ENCODE measurements around the gene LARP1.

DNA sequence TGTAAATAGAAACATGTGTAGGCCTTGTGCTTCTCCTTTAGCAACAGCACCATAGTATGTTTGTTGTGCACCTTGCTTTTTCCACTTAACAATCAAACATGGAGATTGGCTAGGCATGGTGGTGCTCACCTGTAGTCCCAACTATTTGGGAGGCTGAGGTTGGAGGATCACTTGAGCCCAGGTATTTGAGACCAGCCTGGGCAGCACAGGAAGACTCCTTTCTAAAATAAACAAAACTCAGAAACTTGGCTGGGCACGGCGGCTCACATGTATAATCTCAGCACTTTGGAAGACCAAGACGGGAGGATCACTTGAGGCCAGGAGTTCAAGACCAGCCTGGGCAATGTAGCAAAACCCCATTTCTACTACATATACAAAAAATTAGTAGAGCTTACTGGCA is 96.2 kb downstream of the LARP1 start:
- TF ChIP-seq, protein P1, sequence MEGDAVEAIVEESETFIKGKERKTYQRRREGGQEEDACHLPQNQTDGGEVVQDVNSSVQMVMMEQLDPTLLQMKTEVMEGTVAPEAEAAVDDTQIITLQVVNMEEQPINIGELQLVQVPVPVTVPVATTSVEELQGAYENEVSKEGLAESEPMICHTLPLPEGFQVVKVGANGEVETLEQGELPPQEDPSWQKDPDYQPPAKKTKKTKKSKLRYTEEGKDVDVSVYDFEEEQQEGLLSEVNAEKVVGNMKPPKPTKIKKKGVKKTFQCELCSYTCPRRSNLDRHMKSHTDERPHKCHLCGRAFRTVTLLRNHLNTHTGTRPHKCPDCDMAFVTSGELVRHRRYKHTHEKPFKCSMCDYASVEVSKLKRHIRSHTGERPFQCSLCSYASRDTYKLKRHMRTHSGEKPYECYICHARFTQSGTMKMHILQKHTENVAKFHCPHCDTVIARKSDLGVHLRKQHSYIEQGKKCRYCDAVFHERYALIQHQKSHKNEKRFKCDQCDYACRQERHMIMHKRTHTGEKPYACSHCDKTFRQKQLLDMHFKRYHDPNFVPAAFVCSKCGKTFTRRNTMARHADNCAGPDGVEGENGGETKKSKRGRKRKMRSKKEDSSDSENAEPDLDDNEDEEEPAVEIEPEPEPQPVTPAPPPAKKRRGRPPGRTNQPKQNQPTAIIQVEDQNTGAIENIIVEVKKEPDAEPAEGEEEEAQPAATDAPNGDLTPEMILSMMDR (IDR thresholded peaks at IDR 0.05), result no peak
- TF ChIP-seq, protein P2, sequence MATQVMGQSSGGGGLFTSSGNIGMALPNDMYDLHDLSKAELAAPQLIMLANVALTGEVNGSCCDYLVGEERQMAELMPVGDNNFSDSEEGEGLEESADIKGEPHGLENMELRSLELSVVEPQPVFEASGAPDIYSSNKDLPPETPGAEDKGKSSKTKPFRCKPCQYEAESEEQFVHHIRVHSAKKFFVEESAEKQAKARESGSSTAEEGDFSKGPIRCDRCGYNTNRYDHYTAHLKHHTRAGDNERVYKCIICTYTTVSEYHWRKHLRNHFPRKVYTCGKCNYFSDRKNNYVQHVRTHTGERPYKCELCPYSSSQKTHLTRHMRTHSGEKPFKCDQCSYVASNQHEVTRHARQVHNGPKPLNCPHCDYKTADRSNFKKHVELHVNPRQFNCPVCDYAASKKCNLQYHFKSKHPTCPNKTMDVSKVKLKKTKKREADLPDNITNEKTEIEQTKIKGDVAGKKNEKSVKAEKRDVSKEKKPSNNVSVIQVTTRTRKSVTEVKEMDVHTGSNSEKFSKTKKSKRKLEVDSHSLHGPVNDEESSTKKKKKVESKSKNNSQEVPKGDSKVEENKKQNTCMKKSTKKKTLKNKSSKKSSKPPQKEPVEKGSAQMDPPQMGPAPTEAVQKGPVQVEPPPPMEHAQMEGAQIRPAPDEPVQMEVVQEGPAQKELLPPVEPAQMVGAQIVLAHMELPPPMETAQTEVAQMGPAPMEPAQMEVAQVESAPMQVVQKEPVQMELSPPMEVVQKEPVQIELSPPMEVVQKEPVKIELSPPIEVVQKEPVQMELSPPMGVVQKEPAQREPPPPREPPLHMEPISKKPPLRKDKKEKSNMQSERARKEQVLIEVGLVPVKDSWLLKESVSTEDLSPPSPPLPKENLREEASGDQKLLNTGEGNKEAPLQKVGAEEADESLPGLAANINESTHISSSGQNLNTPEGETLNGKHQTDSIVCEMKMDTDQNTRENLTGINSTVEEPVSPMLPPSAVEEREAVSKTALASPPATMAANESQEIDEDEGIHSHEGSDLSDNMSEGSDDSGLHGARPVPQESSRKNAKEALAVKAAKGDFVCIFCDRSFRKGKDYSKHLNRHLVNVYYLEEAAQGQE (IDR thresholded peaks at IDR 0.05), result no peak
- no peak for TF ChIP-seq RAD21 (conservative IDR thresholded peaks at IDR 0.05 in 1 of 2, IDR thresholded peaks at IDR 0.05 in 1 of 2)
- TF ChIP-seq, protein P3, sequence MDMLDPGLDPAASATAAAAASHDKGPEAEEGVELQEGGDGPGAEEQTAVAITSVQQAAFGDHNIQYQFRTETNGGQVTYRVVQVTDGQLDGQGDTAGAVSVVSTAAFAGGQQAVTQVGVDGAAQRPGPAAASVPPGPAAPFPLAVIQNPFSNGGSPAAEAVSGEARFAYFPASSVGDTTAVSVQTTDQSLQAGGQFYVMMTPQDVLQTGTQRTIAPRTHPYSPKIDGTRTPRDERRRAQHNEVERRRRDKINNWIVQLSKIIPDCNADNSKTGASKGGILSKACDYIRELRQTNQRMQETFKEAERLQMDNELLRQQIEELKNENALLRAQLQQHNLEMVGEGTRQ (IDR thresholded peaks at IDR 0.05), result no peak
- TF ChIP-seq MAFK (IDR thresholded peaks at IDR 0.05; ENCODE audit: partially characterized antibody), result no peak
- TF ChIP-seq TP53 (CRISPR knock-in tag; IDR thresholded peaks at IDR 0.05), result no peak
- TF ChIP-seq CEBPB (IDR thresholded peaks at IDR 0.05), result no peak
- TF ChIP-seq CBX8 (IDR thresholded peaks at IDR 0.05), result no peak
- no peak for TF ChIP-seq POLR2A (IDR thresholded peaks at IDR 0.05; ENCODE audit: low read length)
- no peak for TF ChIP-seq ZSCAN20 (CRISPR knock-in tag; IDR thresholded peaks at IDR 0.05)

Data from A549 (cell line).